ENCODE results near the gene TMEM40.

DNA sequence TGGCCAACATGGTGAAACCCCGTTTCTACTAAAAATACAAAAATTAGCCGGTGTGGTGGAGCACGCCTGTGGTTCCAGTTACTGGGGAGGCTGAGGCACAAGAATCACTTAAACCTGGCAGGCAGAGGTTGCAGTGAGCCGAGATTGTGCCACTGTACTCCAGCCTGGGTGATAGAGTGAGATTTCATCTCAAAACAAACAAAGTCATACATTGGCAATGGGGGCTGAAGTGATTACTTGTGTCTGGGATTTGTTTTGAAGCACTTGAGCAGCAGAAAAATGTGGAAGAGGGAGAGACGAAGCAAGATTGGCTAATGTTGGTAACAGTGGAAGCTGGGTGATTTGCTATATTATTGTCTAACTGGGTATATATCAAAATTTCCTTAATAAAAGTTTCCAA, 13.4 kb upstream of the TMEM40 start:
- no peak for TF ChIP-seq POLR2A (IDR thresholded peaks at IDR 0.05; ENCODE audit: extremely low read depth, insufficient read length)
- TF ChIP-seq, protein P1, sequence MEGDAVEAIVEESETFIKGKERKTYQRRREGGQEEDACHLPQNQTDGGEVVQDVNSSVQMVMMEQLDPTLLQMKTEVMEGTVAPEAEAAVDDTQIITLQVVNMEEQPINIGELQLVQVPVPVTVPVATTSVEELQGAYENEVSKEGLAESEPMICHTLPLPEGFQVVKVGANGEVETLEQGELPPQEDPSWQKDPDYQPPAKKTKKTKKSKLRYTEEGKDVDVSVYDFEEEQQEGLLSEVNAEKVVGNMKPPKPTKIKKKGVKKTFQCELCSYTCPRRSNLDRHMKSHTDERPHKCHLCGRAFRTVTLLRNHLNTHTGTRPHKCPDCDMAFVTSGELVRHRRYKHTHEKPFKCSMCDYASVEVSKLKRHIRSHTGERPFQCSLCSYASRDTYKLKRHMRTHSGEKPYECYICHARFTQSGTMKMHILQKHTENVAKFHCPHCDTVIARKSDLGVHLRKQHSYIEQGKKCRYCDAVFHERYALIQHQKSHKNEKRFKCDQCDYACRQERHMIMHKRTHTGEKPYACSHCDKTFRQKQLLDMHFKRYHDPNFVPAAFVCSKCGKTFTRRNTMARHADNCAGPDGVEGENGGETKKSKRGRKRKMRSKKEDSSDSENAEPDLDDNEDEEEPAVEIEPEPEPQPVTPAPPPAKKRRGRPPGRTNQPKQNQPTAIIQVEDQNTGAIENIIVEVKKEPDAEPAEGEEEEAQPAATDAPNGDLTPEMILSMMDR (IDR thresholded peaks at IDR 0.05; ENCODE audit: low read depth, low read length), result no peak

Data from NB4 (cell line).